Stimulated activated naive CD4-positive, alpha-beta T cell (primary cell): ENCODE data around the gene ADAP1.
A peak's percentile ranks its signal among the peaks of the same experiment; 100 is the strongest.

Experiments used
- DNase-seq, 6 experiments: peaks; one replicate each; lab custom pipeline; 2025; lab: John Stamatoyannopoulos, UW

ADAP1 gene

GRCh38 chr7:909358-910329 is 44.8 kb downstream of the ADAP1 start:
- peak in 4 of 6 experiments; percentile 14 to 50 (median 26) for DNase-seq

- DNase-seq = peak in 5 of 6 experiments; percentile 20 to 62 (median 58)
These were observed 45.7 kb downstream of the ADAP1 start for GRCh38 chr7:908591-909357.

- no peak for DNase-seq
These were observed 46.3 kb downstream of the ADAP1 start for GRCh38 chr7:908159-908581.

GRCh38 chr7:907158-907980 is 47.1 kb downstream of the ADAP1 start:
- DNase-seq = peak in 2 of 6 experiments; percentile 16 to 22

GRCh38 chr7:906776-907157 is 47.7 kb downstream of the ADAP1 start:
- DNase-seq = no peak

- no peak for DNase-seq
These were observed 49.6 kb downstream of the ADAP1 start for GRCh38 chr7:904847-905246.

- DNase-seq = no peak
These were observed 50.3 kb downstream of the ADAP1 start for GRCh38 chr7:903921-904755.

- no peak for DNase-seq
These were observed 51.5 kb downstream of the ADAP1 start for GRCh38 chr7:902996-903395.

- peak in 3 of 6 experiments; percentile 10 to 29 (median 12) for DNase-seq
These were observed 52.9 kb downstream of the ADAP1 start for GRCh38 chr7:901388-902154.

- DNase-seq = no peak
These were observed 53.5 kb downstream of the ADAP1 start for GRCh38 chr7:901041-901387.

- no peak for DNase-seq
These were observed 54.0 kb downstream of the ADAP1 start for GRCh38 chr7:900331-901040.

- DNase-seq = no peak
These were observed 54.7 kb downstream of the ADAP1 start for GRCh38 chr7:899806-900205.

GRCh38 chr7:898855-899681 is 55.4 kb downstream of the ADAP1 start:
- DNase-seq = no peak

GRCh38 chr7:898460-898854 is 56.0 kb downstream of the ADAP1 start:
- no peak for DNase-seq

- DNase-seq = no peak
These were observed 56.6 kb downstream of the ADAP1 start for GRCh38 chr7:897771-898376.

GRCh38 chr7:897086-897485 is 57.4 kb downstream of the ADAP1 start:
- no peak for DNase-seq

GRCh38 chr7:896346-897075 is 58.0 kb downstream of the ADAP1 start:
- DNase-seq = no peak
